Measurements from ENCODE around the gene ASTL.

Gene ASTL

DNA sequence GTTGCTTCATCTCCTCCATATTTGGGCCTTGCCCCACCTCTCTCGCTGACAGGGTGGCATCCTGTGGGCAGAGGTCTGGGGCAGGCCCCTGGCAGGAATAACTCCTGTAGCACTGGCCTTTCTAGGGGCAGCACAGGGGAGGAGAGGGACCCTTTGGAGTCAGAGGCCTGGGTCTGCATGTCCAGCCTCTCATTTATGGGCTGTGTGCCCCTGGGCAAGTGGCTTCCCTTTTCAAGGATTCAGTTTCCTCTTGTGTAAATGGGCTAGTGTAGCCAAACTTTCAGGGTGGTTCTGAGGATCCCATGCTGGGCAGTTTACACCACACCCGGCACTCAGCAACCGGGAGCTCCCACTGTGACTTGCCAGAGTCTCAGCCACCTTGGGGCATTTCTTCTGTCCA, 45.4 kb downstream of the ASTL start:
- Histone ChIP-seq H2AFZ (ENCODE audit: low read depth, low read length) (no peak overlapping the region), H3K4me1 (ENCODE audit: control insufficient read depth, insufficient read depth, low read depth, low read length) (peaks cover 2% of the 10 kb centered on the region), H3K27me3 (ENCODE audit: control insufficient read depth in 1 of 2, insufficient read depth in 1 of 2, low read length in 2 of 2) (peaks cover 42 to 57% of the 10 kb centered on the region in 2 experiments), H3K79me1 (replicated peaks; ENCODE audit: low read length, poor library complexity, severe bottlenecking) (no peaks in the 10 kb centered on the region), H3K27ac (ENCODE audit: low read length, poor library complexity, severe bottlenecking) (no peak overlapping the region), H3K4ac (ENCODE audit: low read depth in 1 of 2, low read length in 2 of 2) (no peak overlapping the region), H3K18ac (ENCODE audit: low read depth in 1 of 2, low read length in 2 of 2) (no peak overlapping the region), H3K36me3 (ENCODE audit: control insufficient read depth in 1 of 2, insufficient read depth in 2 of 2, low read depth in 1 of 2, low read length in 2 of 2) (no peaks in the 10 kb centered on the region), H3K4me2 (ENCODE audit: low read length, poor library complexity, severe bottlenecking) (no peak overlapping the region), H3K14ac (ENCODE audit: low read length in 2 of 2) (no peak overlapping the region), H3K9me3 (ENCODE audit: control insufficient read depth, low read length) (no peaks in the 10 kb centered on the region), H3K4me3 (ENCODE audit: insufficient read depth in 1 of 2, low read depth in 1 of 2, low read length in 2 of 2) (no peak overlapping the region), H4K91ac (ENCODE audit: low read length) (no peak overlapping the region), H4K8ac (ENCODE audit: low read length) (no peak overlapping the region), H2BK15ac (ENCODE audit: low read depth, poor library complexity, severe bottlenecking) (no peak overlapping the region), H3K23ac (ENCODE audit: low read length in 2 of 2) (no peak overlapping the region), H2BK5ac (ENCODE audit: low read depth, low read length, poor library complexity, severe bottlenecking) (no peak overlapping the region), H2BK120ac (ENCODE audit: low read depth, low read length) (no peak overlapping the region), H3K9ac (ENCODE audit: low read length) (no peak overlapping the region), H2BK12ac (ENCODE audit: low read length in 2 of 2) (no peak overlapping the region), H2AK5ac (ENCODE audit: low read length, severe bottlenecking) (no peak overlapping the region)
- WGBS: 91% methylated on average over 3 of the region's 3 CpGs
- no peak for DNase-seq

DNA sequence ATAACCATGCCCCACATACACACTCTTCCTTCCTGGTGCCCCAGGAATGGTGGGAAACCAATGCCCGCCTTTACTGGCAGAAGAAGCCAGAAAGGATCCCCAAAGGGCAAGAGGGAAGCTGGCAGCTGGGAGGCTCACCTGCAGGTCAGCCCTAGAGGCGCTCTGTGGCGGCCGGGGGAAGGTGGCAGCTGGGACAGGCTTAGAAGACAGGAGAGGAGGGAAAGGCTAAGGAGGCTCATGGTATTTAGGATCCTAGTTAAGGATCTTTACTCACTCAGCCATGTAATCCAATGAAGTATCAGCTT, 45.8 kb downstream of the ASTL start:
- H2BK15ac ChIP-seq (ENCODE audit: low read depth, poor library complexity, severe bottlenecking): no peak overlapping the region
- WGBS: 93% methylated on average over 4 of the region's 4 CpGs

DNA sequence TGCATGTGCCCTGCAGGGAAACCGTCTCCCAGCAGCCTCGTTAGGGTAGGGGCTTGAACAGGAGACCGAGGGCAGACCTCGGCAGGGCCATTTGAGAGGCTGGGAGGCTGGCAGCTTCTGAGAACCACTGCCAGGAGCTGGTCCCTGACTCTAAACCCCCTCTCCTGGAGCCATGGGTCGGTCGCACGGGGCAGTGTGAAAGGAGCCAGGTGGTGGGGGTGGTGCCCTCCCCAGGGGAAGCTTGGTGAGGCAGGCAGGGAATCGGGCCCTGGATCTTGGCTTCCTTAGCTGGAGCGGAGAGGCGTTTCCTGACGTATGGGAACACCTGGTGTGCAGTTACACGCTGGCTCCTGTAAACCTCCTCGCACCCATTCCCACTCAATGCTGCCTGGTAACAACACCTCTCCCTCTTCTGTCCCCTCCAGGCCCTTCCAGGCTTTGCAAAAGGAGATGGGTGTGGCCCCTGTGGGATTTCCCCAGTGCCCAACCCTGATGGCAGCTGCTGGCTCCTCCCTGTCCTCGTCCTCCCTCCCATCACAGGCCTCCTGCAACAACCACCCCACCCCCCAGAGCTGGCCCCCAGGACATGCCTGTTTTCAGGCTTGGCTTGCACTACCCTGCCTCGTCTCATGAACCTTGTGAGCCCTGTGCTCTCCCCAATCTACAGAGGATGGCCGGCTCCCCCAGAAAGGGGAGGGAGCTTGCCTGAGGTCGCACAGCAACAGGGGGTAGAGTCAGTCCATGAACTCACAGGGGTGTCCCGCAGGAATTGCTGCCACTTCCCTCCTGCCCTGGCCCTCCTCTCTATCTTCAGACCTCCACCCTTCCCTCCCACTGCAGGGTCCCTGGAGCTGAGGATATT, 46.4 kb downstream of the ASTL start:
- no peak overlapping the region for H2BK5ac ChIP-seq (ENCODE audit: low read depth, low read length, poor library complexity, severe bottlenecking)
- peaks cover 43 to 58% of the 10 kb centered on the region in 2 experiments for H3K27me3 ChIP-seq (ENCODE audit: control insufficient read depth in 1 of 2, insufficient read depth in 1 of 2, low read length in 2 of 2)
- no peak overlapping the region for H2BK15ac ChIP-seq (ENCODE audit: low read depth, poor library complexity, severe bottlenecking)
- H3K79me1 ChIP-seq (replicated peaks; ENCODE audit: low read length, poor library complexity, severe bottlenecking): no peaks in the 10 kb centered on the region
- H3K4ac ChIP-seq (ENCODE audit: low read depth in 1 of 2, low read length in 2 of 2): no peak overlapping the region
- DNase-seq: no peak
- no peak overlapping the region for H3K9ac ChIP-seq (ENCODE audit: low read length)
- no peaks in the 10 kb centered on the region for H3K36me3 ChIP-seq (ENCODE audit: control insufficient read depth in 1 of 2, insufficient read depth in 2 of 2, low read depth in 1 of 2, low read length in 2 of 2)
- no peak overlapping the region for H4K91ac ChIP-seq (ENCODE audit: low read length)
- H2AK5ac ChIP-seq (ENCODE audit: low read length, severe bottlenecking): no peak overlapping the region
- H3K4me2 ChIP-seq (ENCODE audit: low read length, poor library complexity, severe bottlenecking): no peak overlapping the region
- H3K14ac ChIP-seq (ENCODE audit: low read length in 2 of 2): no peak overlapping the region
- peaks cover 2% of the 10 kb centered on the region for H3K4me1 ChIP-seq (ENCODE audit: control insufficient read depth, insufficient read depth, low read depth, low read length)
- no peak overlapping the region for H3K18ac ChIP-seq (ENCODE audit: low read depth in 1 of 2, low read length in 2 of 2)
- H3K4me3 ChIP-seq (ENCODE audit: insufficient read depth in 1 of 2, low read depth in 1 of 2, low read length in 2 of 2): no peak overlapping the region
- H2BK120ac ChIP-seq (ENCODE audit: low read depth, low read length): no peak overlapping the region
- 73% methylated on average over 15 of the region's 18 CpGs for WGBS
- no peak overlapping the region for H2BK12ac ChIP-seq (ENCODE audit: low read length in 2 of 2)
- no peaks in the 10 kb centered on the region for H3K9me3 ChIP-seq (ENCODE audit: control insufficient read depth, low read length)
- H3K27ac ChIP-seq (ENCODE audit: low read length, poor library complexity, severe bottlenecking): no peak overlapping the region
- H4K8ac ChIP-seq (ENCODE audit: low read length): no peak overlapping the region
- no peak overlapping the region for H3K23ac ChIP-seq (ENCODE audit: low read length in 2 of 2)
- H2AFZ ChIP-seq (ENCODE audit: low read depth, low read length): no peak overlapping the region

More for the DNA sequence above, 45.8 kb downstream of the ASTL start:
- H3K4me3 ChIP-seq (ENCODE audit: insufficient read depth in 1 of 2, low read depth in 1 of 2, low read length in 2 of 2): no peak overlapping the region
- no peaks in the 10 kb centered on the region for H3K36me3 ChIP-seq (ENCODE audit: control insufficient read depth in 1 of 2, insufficient read depth in 2 of 2, low read depth in 1 of 2, low read length in 2 of 2)
- no peaks in the 10 kb centered on the region for H3K79me1 ChIP-seq (replicated peaks; ENCODE audit: low read length, poor library complexity, severe bottlenecking)
- no peak overlapping the region for H3K14ac ChIP-seq (ENCODE audit: low read length in 2 of 2)
- no peak overlapping the region for H2BK120ac ChIP-seq (ENCODE audit: low read depth, low read length)
- H2AK5ac ChIP-seq (ENCODE audit: low read length, severe bottlenecking): no peak overlapping the region
- H3K27ac ChIP-seq (ENCODE audit: low read length, poor library complexity, severe bottlenecking): no peak overlapping the region
- no peak overlapping the region for H2BK5ac ChIP-seq (ENCODE audit: low read depth, low read length, poor library complexity, severe bottlenecking)
- H2BK12ac ChIP-seq (ENCODE audit: low read length in 2 of 2): no peak overlapping the region
- H3K4me1 ChIP-seq (ENCODE audit: control insufficient read depth, insufficient read depth, low read depth, low read length): peaks cover 2% of the 10 kb centered on the region
- no peak overlapping the region for H3K9ac ChIP-seq (ENCODE audit: low read length)
- no peak overlapping the region for H4K8ac ChIP-seq (ENCODE audit: low read length)
- DNase-seq: no peak
- H3K27me3 ChIP-seq (ENCODE audit: control insufficient read depth in 1 of 2, insufficient read depth in 1 of 2, low read length in 2 of 2): peaks cover 43 to 58% of the 10 kb centered on the region in 2 experiments
- H3K9me3 ChIP-seq (ENCODE audit: control insufficient read depth, low read length): no peaks in the 10 kb centered on the region
- H4K91ac ChIP-seq (ENCODE audit: low read length): no peak overlapping the region
- H3K4ac ChIP-seq (ENCODE audit: low read depth in 1 of 2, low read length in 2 of 2): no peak overlapping the region
- no peak overlapping the region for H3K18ac ChIP-seq (ENCODE audit: low read depth in 1 of 2, low read length in 2 of 2)
- no peak overlapping the region for H3K23ac ChIP-seq (ENCODE audit: low read length in 2 of 2)
- H2AFZ ChIP-seq (ENCODE audit: low read depth, low read length): no peak overlapping the region
- no peak overlapping the region for H3K4me2 ChIP-seq (ENCODE audit: low read length, poor library complexity, severe bottlenecking)

DNA sequence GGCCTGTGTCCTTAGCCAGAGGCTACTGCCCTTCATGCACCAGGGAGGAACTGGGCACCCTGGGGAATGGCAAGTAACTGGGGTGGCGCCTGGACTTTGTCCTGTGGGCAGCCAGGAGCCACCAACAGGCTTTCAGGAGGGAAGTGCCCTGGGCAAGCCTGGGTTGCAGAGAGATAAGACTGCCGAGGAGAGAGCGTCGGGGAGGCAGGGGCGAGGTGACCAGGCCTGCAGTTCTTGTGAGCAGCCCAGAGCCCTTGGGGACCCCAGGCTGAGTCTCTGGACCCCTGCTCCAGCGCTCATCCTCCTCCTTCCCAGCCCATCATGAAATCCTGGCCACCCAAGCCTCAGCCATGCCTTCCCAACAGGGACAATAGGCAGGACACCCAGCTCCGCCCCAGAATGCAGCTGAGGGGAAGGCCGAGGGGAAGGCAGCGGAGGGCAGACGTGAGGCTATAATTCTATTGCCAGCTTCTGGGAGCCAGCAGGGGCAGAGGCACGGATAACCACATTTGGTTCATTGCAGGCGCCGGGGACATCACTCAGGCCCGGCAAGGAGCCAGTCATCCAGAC, 47.1 kb downstream of the ASTL start:
- no peak overlapping the region for H4K8ac ChIP-seq (ENCODE audit: low read length)
- no peak overlapping the region for H3K4ac ChIP-seq (ENCODE audit: low read depth in 1 of 2, low read length in 2 of 2)
- no peaks in the 10 kb centered on the region for H3K36me3 ChIP-seq (ENCODE audit: control insufficient read depth in 1 of 2, insufficient read depth in 2 of 2, low read depth in 1 of 2, low read length in 2 of 2)
- H2BK5ac ChIP-seq (ENCODE audit: low read depth, low read length, poor library complexity, severe bottlenecking): no peak overlapping the region
- H3K9me3 ChIP-seq (ENCODE audit: control insufficient read depth, low read length): no peaks in the 10 kb centered on the region
- H2BK15ac ChIP-seq (ENCODE audit: low read depth, poor library complexity, severe bottlenecking): no peak overlapping the region
- H3K27me3 ChIP-seq (ENCODE audit: control insufficient read depth in 1 of 2, insufficient read depth in 1 of 2, low read length in 2 of 2): peaks cover 43 to 58% of the 10 kb centered on the region in 2 experiments
- WGBS: 79% methylated on average over 14 of the region's 14 CpGs
- H2BK120ac ChIP-seq (ENCODE audit: low read depth, low read length): no peak overlapping the region
- no peak overlapping the region for H3K4me2 ChIP-seq (ENCODE audit: low read length, poor library complexity, severe bottlenecking)
- no peak overlapping the region for H3K9ac ChIP-seq (ENCODE audit: low read length)
- H3K27ac ChIP-seq (ENCODE audit: low read length, poor library complexity, severe bottlenecking): no peak overlapping the region
- no peak overlapping the region for H4K91ac ChIP-seq (ENCODE audit: low read length)
- no peak overlapping the region for H3K18ac ChIP-seq (ENCODE audit: low read depth in 1 of 2, low read length in 2 of 2)
- no peak overlapping the region for H3K14ac ChIP-seq (ENCODE audit: low read length in 2 of 2)
- H3K23ac ChIP-seq (ENCODE audit: low read length in 2 of 2): no peak overlapping the region
- peaks cover 2% of the 10 kb centered on the region for H3K4me1 ChIP-seq (ENCODE audit: control insufficient read depth, insufficient read depth, low read depth, low read length)
- no peak overlapping the region for H2AFZ ChIP-seq (ENCODE audit: low read depth, low read length)
- H2AK5ac ChIP-seq (ENCODE audit: low read length, severe bottlenecking): no peak overlapping the region
- H3K4me3 ChIP-seq (ENCODE audit: insufficient read depth in 1 of 2, low read depth in 1 of 2, low read length in 2 of 2): no peak overlapping the region
- H2BK12ac ChIP-seq (ENCODE audit: low read length in 2 of 2): no peak overlapping the region
- DNase-seq: no peak
- H3K79me1 ChIP-seq (replicated peaks; ENCODE audit: low read length, poor library complexity, severe bottlenecking): no peaks in the 10 kb centered on the region

All from mesenchymal stem cell (in vitro differentiated cells and primary cell).